NCI-H1417 (cell line): Measurements from ENCODE around the gene RASSF5.
"Not testable (repeated sequence)": the region's sequence is repeated elsewhere in the genome, so short reads cannot be mapped to it uniquely, and the experiment has no call there.

Experiments
- DNase-seq, 3 experiments: peaks; one replicate each; lab custom pipeline; 2025; lab: John Stamatoyannopoulos, UW

Gene RASSF5

DNA sequence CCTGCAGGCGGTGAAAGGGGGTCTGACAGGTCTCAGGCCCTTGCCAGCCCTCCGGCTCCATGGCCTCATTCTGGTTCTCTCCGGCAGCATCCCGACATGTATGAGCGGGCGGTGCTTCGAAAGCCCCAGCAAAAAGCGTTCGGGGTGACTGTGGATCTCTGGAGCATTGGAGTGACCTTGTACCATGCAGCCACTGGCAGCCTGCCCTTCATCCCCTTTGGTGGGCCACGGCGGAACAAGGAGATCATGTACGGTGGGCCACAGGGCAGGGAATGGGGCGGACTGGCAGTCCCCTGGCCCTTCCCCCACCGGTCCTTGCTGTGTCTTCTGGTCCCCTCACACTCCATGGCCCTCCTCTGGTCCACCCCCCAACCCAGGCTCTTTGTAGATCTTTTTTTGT, 30.7 kb upstream of the RASSF5 start:
- no peak for DNase-seq

DNA sequence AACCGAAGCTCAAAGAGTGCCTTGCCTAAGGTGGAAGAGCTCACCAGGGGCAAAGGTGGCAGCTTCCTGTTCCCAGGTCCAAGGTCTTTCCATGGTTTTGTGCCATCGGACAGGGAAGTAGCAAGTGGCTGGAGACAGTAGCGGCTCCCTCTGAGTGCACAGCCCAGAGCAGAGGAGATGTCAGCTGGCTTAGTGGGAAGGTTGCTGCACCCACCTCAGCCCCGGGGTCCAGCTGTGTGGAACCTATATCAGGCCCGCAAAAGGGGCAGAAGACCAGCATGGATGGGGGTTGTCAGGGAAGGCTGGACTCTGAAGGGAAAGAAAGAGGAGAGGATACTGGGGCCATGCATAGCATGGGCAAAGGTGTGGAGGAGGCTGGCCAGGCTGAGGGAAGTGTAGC, 30.2 kb upstream of the RASSF5 start:
- DNase-seq: no peak

DNA sequence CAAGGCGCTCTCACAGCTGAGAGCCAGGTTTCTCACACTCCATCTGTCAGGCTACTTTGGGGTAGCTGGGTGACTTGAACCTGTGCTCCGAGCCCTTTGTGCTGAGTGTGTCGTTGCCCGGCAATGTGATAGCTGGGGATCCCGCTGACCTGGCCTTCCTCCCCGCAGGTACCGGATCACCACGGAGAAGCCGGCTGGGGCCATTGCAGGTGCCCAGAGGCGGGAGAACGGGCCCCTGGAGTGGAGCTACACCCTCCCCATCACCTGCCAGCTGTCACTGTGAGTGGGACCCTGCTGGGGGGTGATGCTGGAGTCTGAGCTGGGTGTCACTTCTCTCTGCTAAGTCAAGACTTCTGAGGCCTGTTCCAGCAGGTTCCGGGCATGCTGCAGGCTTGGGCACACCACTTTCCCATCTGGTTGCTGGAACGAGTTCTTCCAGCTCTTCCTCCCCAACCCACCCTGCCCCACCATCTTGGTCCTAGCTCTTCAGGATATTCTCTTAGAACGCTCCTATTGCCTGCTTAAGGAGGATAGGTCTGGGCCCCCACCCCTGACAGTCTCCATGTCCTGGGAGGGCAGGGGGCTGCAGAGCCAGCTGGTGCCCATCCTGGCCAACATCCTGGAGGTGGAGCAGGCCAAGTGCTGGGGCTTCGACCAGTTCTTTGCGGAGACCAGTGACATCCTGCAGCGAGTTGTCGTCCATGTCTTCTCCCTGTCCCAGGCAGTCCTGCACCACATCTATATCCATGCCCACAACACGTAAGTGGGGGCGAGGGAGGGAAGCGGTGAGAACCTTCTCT, 29.6 kb upstream of the RASSF5 start:
- peak in 1 of 3 experiments; percentile 27 for DNase-seq

DNA sequence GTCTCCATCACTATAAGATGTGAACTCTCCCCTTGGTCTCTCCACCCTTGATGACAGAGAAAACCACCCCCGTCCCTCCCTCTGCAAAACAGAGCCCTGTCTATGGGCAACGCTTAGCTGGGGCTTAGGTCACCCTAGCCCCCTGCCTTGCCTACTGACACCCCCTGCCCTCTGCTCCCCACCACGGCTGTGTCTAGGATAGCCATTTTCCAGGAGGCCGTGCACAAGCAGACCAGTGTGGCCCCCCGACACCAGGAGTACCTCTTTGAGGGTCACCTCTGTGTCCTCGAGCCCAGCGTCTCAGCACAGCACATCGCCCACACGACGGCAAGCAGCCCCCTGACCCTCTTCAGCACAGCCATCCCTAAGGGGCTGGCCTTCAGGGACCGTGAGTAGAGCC, 28.6 kb upstream of the RASSF5 start:
- DNase-seq: no peak

DNA sequence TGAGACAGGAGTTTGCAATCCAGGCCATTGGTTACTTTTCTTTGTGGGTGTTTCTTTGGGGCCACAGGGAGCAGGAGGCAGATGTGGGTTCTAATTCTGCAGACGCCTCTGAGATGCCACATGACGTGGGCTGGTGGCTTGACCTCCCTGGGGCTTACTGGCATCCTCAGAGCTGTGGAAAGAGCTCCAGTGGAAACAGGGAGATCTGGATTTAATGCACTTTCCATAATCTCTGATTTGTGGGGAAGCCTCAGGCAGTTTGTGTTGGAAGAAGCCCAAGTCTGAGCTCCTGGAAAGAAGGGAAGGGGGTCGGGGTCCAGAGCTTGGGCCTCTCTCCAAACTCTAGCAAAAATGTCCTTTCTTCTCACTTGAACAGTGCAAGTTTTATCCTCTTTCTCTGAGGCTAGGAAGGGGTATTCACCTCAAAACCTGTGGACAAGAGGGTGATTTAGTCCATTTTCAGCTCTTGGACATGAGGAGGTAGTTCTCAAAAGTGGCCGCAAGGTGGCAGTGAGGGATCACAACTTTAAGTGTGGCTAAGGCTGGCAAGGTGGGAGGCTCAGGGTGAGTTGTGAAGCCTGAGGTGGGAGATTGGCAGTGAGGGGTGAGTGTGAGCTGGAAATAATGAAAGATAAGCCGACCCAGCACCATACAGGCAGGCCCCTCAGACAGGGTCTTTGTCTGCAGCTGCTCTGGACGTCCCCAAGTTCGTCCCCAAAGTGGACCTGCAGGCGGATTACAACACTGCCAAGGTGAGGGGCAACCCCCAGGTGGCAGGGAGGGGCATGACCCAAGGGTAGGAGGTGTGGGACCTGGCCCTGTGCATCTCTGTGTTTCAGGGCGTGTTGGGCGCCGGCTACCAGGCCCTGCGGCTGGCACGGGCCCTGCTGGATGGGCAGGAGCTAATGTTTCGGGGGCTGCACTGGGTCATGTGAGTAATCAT, 27.9 kb upstream of the RASSF5 start:
- peak; percentile 66 to 91 (median 89) for DNase-seq

DNA sequence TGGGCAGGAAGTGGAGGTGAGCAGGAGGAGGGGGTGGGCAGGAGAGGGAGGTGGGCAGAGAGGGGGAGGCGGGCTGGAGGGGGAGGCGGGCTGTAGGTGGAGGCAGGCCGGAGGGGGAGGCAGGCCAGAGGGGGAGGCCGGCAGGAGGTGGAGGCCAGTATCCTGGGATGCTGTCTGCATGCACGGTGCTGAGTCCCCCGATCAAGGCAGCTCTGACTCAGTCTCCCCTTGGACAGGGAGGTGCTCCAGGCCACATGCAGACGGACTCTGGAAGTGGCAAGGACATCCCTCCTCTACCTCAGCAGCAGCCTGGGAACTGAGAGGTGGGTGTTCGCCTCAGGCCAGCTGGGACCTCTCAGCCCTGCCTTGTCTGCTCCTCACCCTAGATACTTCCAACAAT, 27.1 kb upstream of the RASSF5 start:
- no peak for DNase-seq

DNA sequence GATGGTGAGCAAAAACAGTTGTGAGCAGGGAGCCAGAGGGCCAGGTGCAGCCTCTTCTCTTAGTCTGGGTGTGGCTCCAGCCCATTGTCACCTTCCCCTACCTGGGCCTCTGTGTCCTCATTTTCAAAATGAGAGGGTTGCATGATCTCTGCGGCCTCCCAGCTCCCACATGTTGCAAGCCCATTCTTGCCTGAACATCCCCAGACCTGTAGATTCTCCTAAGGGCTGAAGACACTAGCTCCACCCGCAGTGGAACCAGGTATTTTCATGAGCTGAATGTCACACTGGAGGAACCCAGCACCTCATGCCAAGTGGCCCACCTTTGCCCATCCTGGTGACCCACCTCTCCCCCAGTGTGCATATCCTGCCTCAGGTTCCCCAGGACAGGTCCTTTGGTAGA, 24.7 kb upstream of the RASSF5 start:
- peak; percentile 24 to 77 (median 28) for DNase-seq

DNA sequence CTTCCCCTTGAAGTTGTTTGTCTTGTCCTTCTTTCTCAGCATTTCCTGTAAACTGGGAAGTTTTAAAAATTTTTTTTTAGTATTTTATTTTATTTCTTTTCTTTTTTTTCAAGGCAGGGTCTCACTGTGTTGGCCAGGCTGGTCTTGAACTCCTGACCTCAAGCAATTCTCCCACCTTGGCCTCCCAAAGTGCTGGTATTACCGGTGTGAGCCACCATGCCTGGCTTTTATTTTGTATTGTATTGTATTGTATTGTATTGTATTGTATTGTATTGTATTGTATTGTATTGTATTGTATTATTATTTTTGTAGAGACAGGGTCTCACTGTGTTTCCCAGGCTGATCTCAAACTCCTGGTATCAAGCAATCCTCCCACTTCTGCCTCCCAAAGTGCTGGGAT, 23.5 kb upstream of the RASSF5 start:
- not testable (repeated sequence) for DNase-seq

DNA sequence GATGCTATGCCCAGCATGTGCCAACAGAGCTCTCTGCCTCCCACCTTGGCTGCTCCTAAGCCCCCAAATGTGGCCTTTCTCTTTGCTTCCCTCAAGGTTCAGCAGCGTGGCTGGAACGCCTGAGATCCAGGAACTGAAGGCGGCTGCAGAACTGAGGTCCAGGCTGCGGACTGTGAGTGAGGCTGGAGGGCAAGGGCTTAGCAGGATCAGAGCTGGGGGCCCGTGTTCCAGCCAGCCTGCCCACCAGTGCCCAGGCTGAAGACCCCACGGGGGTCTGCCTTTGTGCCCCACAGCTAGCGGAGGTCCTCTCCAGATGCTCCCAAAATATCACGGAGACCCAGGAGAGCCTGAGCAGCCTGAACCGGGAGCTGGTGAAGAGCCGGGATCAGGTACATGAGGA, 22.4 kb upstream of the RASSF5 start:
- no peak for DNase-seq

DNA sequence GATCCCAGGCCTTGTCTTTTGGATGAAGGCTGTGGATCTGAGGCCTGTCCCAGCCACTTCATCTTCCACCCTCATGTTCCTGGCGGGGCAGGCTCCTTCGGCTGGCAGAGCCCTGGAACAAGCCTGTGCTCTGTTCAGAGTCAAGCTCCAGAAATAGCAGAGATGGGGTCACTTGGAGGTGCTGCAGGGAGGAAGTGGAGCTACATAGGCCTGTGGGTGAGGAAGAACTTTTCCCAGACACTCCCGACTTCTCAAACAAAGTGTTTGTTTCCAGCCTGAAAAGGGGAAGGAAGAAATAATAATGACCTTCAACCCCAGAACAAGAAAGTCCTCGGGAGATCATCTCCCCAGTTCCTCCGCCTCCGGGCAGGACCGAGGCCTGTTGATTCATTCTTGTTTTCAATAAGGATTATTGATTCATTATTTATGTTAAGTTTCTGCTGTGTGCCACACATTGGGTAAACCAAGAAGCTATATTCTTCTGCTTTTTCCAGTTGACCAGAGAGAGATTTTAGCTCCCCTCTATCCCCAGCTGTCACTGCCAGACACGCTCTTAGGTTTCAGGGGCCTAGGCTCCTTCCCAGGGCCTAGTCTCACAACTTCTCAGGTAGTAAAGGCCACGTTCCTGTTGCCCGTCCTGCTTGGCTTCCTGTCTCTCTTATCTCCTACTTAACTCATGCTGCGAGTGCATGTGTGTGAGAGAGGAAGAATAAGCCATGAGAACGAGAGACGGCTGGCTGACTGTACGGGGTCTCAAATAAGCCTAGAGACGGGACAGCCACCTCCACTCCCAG, 20.1 kb upstream of the RASSF5 start:
- no peak for DNase-seq

DNA sequence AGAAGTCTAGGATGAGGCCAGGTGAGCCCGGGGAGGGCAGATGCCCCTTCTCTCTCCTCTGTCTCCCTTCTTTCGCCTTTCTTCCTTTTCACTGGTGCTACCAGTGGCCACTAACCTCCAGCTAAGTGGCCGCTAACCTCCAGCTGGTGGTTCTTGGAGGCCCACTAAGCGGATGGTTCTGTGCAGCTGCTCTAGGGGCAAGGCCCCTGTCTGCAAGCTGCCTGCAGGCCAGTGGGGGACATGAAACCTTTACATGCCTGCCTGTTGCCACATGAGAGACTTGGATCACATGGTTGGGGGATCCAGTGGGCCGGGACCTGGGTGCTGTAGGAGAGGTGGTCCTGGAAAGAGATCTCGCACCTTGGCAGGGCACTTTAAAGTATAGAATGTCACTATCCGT, 19.4 kb upstream of the RASSF5 start:
- DNase-seq: no peak

DNA sequence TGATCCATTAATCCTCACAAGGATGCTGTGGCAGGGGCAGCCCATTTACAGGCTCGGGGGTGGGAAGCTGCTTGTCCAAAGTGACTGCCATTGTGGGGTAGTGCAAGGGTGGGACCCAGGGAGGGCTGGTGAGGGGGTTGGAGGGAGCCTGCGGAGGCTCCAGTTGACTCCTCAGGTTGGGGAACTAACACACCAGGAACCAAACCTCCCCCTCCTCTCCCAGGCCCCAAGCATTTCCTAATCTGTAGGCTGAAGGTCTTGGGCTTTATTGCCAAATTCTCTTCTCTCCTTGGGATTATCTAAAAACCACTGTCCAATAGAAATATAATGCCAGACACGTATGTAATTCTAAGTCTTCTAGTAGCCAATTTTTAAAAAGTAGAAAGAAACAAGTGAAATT, 18.9 kb upstream of the RASSF5 start:
- no peak for DNase-seq

DNA sequence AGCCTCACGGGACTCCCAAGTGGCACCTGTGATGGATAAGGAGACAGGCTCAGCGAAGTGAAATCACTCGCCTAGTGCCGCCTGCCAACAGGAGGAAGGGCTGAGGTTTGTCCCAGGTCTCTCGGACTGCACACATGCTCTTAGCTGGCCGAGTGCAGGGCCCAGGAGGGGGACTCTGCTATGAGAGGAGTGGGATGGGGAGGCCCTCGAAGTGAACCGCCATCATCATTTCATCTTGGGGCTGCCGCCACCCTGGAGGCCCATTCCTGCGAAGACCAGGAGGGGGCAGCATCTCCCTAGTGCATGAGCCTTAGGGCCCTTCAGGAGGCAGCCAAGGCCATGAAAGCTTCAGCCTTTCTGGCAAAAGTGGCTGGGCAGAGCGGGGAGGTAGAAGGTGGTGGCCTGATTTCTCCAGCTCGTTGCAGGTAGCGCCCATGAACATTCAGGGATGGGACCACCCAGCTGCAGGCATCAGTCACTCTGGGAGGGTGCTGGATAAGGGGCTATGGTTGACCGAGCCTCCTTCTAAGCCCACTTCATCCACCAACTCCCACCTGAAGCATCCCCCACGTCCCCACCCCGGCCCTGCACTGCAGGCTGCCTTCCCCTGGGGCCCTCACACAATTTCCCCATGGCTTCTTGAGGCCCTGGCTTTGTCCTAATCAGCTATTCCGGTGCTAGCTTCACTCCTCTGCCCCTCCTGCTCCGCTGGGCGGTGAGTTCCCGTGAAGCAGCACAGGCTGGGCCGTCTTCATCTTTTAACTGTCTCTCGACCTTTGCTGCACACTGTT, 17.2 kb upstream of the RASSF5 start:
- peak; percentile 67 to 95 (median 87) for DNase-seq

DNA sequence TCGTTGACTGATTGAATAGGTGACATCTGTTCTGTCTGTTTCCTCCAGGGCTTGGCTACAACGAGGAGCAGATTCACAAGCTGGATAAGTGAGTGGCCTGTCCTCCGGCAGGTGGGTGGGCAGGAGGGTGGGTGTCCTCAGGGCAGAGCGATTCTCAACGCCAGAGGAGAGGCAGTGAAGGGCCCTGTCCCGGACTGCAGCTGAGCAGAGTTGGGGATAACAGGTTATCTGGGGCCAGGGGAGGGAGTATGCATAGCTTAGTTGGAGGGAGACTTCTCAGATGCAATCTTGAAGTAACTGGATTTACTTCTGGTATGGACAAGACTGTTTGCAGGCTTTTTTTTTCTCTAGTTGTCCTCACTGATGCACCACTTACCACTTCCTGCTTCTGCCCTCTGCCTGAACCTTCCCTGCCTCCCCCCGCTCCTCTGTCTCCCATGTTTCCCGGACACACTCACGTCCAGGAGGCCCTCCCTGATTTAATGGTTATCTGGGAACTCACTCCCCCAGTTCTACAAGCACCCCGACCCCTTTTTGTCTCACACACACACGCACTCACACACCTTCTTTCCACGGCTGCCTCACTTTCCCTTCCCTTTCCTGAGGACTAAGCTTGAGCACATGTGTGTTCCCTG, 16.4 kb upstream of the RASSF5 start:
- DNase-seq: no peak

DNA sequence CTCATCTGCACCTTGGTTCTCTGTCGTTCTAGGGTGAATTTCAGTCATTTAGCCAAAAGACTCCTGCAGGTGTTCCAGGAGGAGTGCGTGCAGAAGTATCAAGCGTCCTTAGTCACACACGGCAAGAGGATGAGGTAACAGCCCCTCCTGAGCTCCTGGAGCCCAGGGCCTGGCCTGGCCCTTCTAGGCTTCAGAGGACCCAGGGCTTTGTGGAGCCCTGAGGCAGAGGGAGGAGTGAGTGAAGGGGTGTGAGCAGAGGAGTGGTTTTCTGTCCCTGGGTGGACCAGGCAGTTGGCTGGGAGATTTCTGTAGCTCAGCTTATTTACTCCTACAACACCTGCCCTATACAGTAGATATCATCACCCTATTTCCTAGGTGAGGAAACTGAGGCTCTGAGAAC, 15.7 kb upstream of the RASSF5 start:
- no peak for DNase-seq

DNA sequence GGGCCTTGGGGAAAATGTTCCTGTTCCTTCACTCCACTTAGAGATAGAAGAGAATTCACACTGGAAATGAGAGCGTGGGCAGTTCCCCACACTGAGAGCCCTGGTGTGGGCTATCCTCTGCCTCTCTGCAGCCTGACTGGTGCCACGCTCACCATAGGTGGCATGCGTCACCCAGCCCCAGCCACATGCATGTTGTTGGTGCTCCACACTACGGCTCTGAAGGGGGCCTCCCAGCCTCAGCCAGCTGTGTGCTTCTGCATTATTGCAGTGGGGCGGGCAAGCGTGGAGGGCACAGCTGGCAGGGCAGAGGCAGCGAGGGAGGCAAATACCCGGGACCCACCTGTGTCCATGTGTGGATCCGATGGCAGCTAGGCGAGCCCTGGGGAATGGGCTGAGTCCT, 14.7 kb upstream of the RASSF5 start:
- no peak for DNase-seq

DNA sequence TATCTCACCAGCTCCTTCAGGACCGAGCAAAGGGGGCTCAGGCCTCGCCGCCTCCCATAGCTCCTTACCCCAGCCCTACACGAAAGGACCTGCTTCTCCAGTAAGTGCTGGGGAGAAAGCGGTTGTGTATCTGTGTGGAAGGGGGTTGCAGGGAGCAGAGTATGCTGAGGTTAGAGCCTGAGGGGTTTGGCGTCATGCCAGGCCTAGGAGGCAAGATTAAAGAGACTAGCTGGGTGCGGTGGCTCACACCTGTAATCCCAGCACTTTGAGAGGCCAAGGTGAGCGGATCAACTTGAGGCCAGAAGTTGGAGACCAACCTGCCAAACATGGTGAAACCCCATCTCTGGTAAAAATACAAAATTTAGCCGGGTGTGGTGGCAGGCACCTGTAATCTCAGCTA, 14.1 kb upstream of the RASSF5 start:
- DNase-seq: peak in 1 of 3 experiments; percentile 13

DNA sequence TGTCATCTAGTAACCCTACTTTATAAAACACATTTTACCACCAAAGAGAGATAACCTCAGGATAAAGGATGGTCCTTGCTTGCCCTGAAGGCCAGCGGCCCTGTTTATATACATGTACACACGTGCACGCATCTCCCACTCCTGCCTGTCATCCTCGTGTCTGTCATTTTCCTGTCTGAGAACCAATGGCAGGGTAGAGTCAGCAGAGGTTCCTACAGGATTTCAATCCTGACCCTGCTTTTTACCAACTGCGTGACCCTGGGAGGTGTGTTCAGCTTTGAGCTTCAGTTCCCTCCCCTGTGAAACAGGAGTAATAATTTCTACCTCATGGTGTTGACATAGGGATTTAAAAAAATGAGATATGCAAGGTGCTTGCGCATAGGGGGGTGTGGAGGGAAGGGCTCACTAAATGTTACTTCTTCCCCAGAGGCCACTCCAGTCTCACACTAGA, 12.3 kb upstream of the RASSF5 start:
- DNase-seq: peak in 1 of 3 experiments; percentile 11

DNA sequence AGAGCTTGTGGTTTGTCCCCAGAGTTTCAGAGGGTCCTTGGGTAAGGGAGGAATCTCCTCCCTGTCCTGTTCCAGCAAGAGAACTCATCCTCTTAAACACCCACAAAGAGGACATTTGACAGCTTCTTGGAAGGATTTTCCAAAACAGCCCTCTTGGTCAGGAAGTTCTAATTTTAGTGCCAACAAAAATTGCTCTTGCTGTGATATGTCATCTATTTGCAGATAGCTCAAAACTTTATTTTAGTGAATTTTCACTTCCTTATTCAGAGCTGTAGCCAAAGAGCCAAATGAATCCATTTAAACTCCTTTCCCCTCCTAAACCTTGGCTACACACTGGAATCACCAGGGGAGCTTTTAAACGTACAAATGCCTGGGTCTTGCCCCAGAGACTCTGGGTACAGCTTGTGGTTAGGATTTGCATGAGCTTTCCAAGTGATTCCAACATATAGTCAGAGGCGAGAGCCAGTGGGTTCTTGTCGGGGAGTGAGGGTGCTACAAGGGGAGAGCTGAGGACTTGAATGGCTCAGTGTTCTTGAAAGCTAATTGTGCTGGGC, 11.8 kb upstream of the RASSF5 start:
- no peak for DNase-seq

DNA sequence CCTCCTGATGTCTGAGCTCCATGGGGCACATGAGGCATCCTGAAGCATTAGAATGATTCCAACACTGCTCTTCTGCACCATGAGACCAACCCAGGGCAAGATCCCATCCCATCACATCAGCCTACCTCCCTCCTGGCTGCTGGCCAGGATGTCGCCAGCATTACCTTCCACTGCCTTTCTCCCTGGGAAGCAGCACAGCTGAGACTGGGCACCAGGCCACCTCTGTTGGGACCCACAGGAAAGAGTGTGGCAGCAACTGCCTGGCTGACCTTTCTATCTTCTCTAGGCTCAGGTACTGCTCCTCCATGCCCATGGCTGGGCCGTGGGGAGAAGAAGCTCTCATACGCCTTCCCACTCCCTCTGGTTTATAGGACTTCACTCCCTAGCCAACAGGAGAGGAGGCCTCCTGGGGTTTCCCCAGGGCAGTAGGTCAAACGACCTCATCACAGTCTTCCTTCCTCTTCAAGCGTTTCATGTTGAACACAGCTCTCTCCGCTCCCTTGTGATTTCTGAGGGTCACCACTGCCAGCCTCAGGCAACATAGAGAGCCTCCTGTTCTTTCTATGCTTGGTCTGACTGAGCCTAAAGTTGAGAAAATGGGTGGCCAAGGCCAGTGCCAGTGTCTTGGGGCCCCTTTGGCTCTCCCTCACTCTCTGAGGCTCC, 11.1 kb upstream of the RASSF5 start:
- DNase-seq: no peak
